Measurements from ENCODE around the gene MYO5B.

MYO5B gene

GRCh38 chr18:50113726-50114125, 81.2 kb downstream of the MYO5B start:
- Histone ChIP-seq H3K4me2 (ENCODE audit: insufficient read depth, low read length) (no peak overlapping the region), H3K9ac (ENCODE audit: low read depth, low read length) (no peak overlapping the region), H3K79me2 (ENCODE audit: insufficient read depth, low read length) (no peaks in the 10 kb centered on the region), H3K27ac (ENCODE audit: low read length) (no peak overlapping the region), H3K4me3 (ENCODE audit: low read depth in 1 of 2, low read length in 2 of 2) (no peak overlapping the region), H3K4me1 (ENCODE audit: insufficient read depth, low read length) (no peaks in the 10 kb centered on the region), H4K20me1 (ENCODE audit: insufficient read depth, low read length) (no peaks in the 10 kb centered on the region), H3K36me3 (ENCODE audit: insufficient read depth, low read length) (no peaks in the 10 kb centered on the region), H3K27me3 (ENCODE audit: insufficient read depth, low read length, poor library complexity) (peaks cover 14% of the 10 kb centered on the region), H3K9me3 (ENCODE audit: insufficient read depth, low read length, severe bottlenecking) (no peaks in the 10 kb centered on the region), H2AFZ (ENCODE audit: low read depth, low read length) (no peak overlapping the region)
- no peak for TF ChIP-seq EZH2 (IDR thresholded peaks at IDR 0.05; ENCODE audit: borderline replicate concordance, low read depth, low read length, severe bottlenecking)
- TF ChIP-seq CTCF (IDR thresholded peaks at IDR 0.05; ENCODE audit: borderline replicate concordance, extremely low read depth, low read length, poor library complexity, severe bottlenecking), result no peak
- ATAC-seq (ENCODE audit: insufficient read depth, low read depth) (no peak), DNase-seq (no peak)

- H3K9me3 ChIP-seq (ENCODE audit: insufficient read depth, low read length, severe bottlenecking), result no peaks in the 10 kb centered on the region
- no peaks in the 10 kb centered on the region for H3K36me3 ChIP-seq (ENCODE audit: insufficient read depth, low read length)
- H4K20me1 ChIP-seq (ENCODE audit: insufficient read depth, low read length), result no peaks in the 10 kb centered on the region
- H3K27ac ChIP-seq (ENCODE audit: low read length), result no peak overlapping the region
- H3K9ac ChIP-seq (ENCODE audit: low read depth, low read length), result no peak overlapping the region
- no peak overlapping the region for H3K4me3 ChIP-seq (ENCODE audit: low read depth in 1 of 2, low read length in 2 of 2)
- no peak for ATAC-seq (ENCODE audit: insufficient read depth, low read depth)
- TF ChIP-seq CTCF (IDR thresholded peaks at IDR 0.05; ENCODE audit: borderline replicate concordance, extremely low read depth, low read length, poor library complexity, severe bottlenecking) (no peak), EZH2 (IDR thresholded peaks at IDR 0.05; ENCODE audit: borderline replicate concordance, low read depth, low read length, severe bottlenecking) (no peak)
- H3K79me2 ChIP-seq (ENCODE audit: insufficient read depth, low read length), result no peaks in the 10 kb centered on the region
- no peaks in the 10 kb centered on the region for H3K4me1 ChIP-seq (ENCODE audit: insufficient read depth, low read length)
- no peak overlapping the region for H2AFZ ChIP-seq (ENCODE audit: low read depth, low read length)
- H3K4me2 ChIP-seq (ENCODE audit: insufficient read depth, low read length), result no peak overlapping the region
- peaks cover 14% of the 10 kb centered on the region for H3K27me3 ChIP-seq (ENCODE audit: insufficient read depth, low read length, poor library complexity)
- no peak for DNase-seq
Observed at GRCh38 chr18:50111398-50111797, 83.5 kb downstream of the MYO5B start.

- Histone ChIP-seq H3K36me3 (ENCODE audit: insufficient read depth, low read length) (no peaks in the 10 kb centered on the region), H3K9me3 (ENCODE audit: insufficient read depth, low read length, severe bottlenecking) (no peaks in the 10 kb centered on the region), H3K27me3 (ENCODE audit: insufficient read depth, low read length, poor library complexity) (peaks cover 4% of the 10 kb centered on the region), H3K79me2 (ENCODE audit: insufficient read depth, low read length) (no peaks in the 10 kb centered on the region), H3K4me3 (ENCODE audit: low read depth in 1 of 2, low read length in 2 of 2) (no peak overlapping the region), H3K9ac (ENCODE audit: low read depth, low read length) (no peak overlapping the region), H3K4me1 (ENCODE audit: insufficient read depth, low read length) (no peaks in the 10 kb centered on the region), H3K4me2 (ENCODE audit: insufficient read depth, low read length) (no peak overlapping the region), H2AFZ (ENCODE audit: low read depth, low read length) (no peak overlapping the region), H3K27ac (ENCODE audit: low read length) (no peak overlapping the region), H4K20me1 (ENCODE audit: insufficient read depth, low read length) (0 out of 2 replicates have a peak, but pooled peaks cover 3% of the 10 kb centered on the region)
- no peak for ATAC-seq (ENCODE audit: insufficient read depth, low read depth)
- TF ChIP-seq EZH2 (IDR thresholded peaks at IDR 0.05; ENCODE audit: borderline replicate concordance, low read depth, low read length, severe bottlenecking) (no peak), CTCF (IDR thresholded peaks at IDR 0.05; ENCODE audit: borderline replicate concordance, extremely low read depth, low read length, poor library complexity, severe bottlenecking) (no peak)
- DNase-seq, result no peak
Observed at GRCh38 chr18:50107468-50107977, 87.4 kb downstream of the MYO5B start.

GRCh38 chr18:50105027-50105426, 89.9 kb downstream of the MYO5B start:
- H3K9ac ChIP-seq (ENCODE audit: low read depth, low read length), result no peak overlapping the region
- H3K27ac ChIP-seq (ENCODE audit: low read length), result no peak overlapping the region
- DNase-seq, result no peak
- no peaks in the 10 kb centered on the region for H3K4me1 ChIP-seq (ENCODE audit: insufficient read depth, low read length)
- no peaks in the 10 kb centered on the region for H3K79me2 ChIP-seq (ENCODE audit: insufficient read depth, low read length)
- H4K20me1 ChIP-seq (ENCODE audit: insufficient read depth, low read length), result 0 out of 2 replicates have a peak, but pooled peaks cover 3% of the 10 kb centered on the region
- H2AFZ ChIP-seq (ENCODE audit: low read depth, low read length), result no peak overlapping the region
- H3K36me3 ChIP-seq (ENCODE audit: insufficient read depth, low read length), result no peaks in the 10 kb centered on the region
- peaks cover 1% of the 10 kb centered on the region for H3K27me3 ChIP-seq (ENCODE audit: insufficient read depth, low read length, poor library complexity)
- H3K4me2 ChIP-seq (ENCODE audit: insufficient read depth, low read length), result no peak overlapping the region
- no peak overlapping the region for H3K4me3 ChIP-seq (ENCODE audit: low read depth in 1 of 2, low read length in 2 of 2)
- H3K9me3 ChIP-seq (ENCODE audit: insufficient read depth, low read length, severe bottlenecking), result no peaks in the 10 kb centered on the region
- no peak for ATAC-seq (ENCODE audit: insufficient read depth, low read depth)
- TF ChIP-seq CTCF (IDR thresholded peaks at IDR 0.05; ENCODE audit: borderline replicate concordance, extremely low read depth, low read length, poor library complexity, severe bottlenecking), result no peak
- TF ChIP-seq EZH2 (IDR thresholded peaks at IDR 0.05; ENCODE audit: borderline replicate concordance, low read depth, low read length, severe bottlenecking), result no peak

Data from DND-41 (cell line).